Measurements from ENCODE around the gene N4BP2L2. TPM values are rescaled to one million over a fixed set of nuclear protein-coding genes. Genes with fewer than 3 reads are reported as not detected.

The N4BP2L2 gene
- total RNA-seq, 2 experiments from 2014 or later: 171 TPM

DNA sequence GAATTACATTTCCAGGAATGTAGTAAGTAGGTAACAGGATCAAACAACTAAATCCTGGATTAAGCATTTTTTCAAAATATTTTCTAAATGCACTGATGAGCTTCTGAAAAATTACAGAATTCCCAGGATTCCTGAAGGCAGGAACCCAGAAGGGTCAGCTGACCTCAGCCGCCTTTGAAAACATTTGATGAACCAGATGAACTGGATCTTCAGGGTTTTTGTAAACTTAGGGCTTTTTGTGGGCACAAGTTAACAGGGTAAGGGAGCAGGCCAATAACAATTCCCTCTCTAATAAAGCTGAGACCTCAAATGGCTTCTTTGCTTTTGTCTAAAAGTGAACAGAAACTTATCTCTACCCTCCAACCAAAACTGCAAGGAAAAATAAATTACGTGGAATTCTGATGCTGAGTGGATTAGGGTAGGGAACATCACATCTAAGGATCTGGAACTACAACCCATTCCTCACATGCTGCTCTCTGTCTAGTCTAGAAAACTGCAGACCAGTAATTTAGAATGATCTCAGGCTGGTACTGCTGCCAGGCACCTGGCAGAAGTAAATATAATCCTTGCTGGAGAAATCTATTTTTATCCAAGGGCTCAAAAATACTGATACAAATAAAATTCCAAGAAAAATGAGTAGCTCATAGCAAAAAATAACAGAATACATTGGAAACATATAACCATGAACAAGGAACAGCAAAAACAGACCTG lies 62.4 kb downstream of the N4BP2L2 start:
- Mint-ChIP-seq H3K4me3 (no peak overlapping the region), H3K36me3 (ENCODE audit: low read depth) (peaks cover 16% of the 10 kb centered on the region), H3K27ac (no peak overlapping the region), H3K4me1 (ENCODE audit: low read depth) (peaks cover 8% of the 10 kb centered on the region), H3K27me3 (no peaks in the 10 kb centered on the region), H3K9me3 (no peaks in the 10 kb centered on the region)
- intact Hi-C loops (cut with DNase I, micrococcal nuclease): no loop called here
- CTCF ChIA-PET: no interaction called here
- peaks cover 5% of the 10 kb centered on the region for H3K36me3 ChIP-seq (ENCODE audit: insufficient read depth, low read length)
- POLR2A ChIA-PET: no interaction called here
- no peaks in the 10 kb centered on the region for H3K9me3 ChIP-seq (ENCODE audit: control insufficient read depth in 1 of 2, insufficient read depth in 1 of 2, low read length in 2 of 2)
- H3K4me1 ChIP-seq (ENCODE audit: insufficient read depth, low read length): peaks cover 2% of the 10 kb centered on the region
- DNase-seq (no peak), ATAC-seq (ENCODE audit: poor library complexity) (no peak)
- no peak overlapping the region for H3K27ac ChIP-seq (ENCODE audit: low read depth in 1 of 2, low read length in 2 of 2)
- TF ChIP-seq, protein P1, sequence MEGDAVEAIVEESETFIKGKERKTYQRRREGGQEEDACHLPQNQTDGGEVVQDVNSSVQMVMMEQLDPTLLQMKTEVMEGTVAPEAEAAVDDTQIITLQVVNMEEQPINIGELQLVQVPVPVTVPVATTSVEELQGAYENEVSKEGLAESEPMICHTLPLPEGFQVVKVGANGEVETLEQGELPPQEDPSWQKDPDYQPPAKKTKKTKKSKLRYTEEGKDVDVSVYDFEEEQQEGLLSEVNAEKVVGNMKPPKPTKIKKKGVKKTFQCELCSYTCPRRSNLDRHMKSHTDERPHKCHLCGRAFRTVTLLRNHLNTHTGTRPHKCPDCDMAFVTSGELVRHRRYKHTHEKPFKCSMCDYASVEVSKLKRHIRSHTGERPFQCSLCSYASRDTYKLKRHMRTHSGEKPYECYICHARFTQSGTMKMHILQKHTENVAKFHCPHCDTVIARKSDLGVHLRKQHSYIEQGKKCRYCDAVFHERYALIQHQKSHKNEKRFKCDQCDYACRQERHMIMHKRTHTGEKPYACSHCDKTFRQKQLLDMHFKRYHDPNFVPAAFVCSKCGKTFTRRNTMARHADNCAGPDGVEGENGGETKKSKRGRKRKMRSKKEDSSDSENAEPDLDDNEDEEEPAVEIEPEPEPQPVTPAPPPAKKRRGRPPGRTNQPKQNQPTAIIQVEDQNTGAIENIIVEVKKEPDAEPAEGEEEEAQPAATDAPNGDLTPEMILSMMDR (IDR thresholded peaks at IDR 0.05): no peak
- no peak overlapping the region for H3K4me3 ChIP-seq (ENCODE audit: low read length)
- H3K27me3 ChIP-seq (ENCODE audit: control insufficient read depth in 1 of 2, insufficient read depth in 2 of 2, low read length in 2 of 2): no peaks in the 10 kb centered on the region

DNA sequence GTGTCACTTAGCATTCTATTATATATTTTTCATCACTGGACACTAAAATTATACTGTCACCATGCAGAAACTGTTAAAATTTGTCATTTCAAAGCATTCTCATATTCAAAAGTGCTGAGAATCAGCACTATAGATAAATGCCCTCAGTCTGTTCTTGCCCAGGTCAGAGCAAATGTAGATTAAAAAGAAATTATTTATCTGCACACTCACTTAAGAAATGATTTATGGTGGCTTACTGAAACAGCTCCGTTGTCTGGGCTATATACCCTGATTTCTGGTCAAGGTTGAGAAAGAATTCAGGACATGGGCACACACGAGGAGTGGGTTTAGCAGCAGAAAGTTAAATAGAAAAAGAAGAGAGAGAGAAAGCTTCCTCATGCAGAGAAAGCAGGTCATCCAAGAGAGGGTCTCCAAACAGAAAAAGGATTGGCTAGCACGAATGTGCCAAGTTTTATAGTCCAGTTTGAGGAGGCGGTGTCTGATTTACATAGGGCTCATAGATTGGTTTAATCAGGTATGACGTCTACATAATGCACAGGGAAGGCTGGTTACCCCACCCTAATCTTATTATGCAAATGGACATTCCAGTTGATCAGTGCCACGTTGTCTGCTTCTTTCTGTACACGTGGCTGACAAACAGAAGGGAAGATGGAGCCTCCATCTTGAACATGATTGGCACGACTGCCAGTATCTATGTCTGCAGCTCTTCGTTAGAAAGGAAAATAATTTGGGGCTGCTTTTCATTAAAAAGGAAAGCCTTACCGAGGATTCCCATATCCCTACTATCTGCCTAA lies 63.4 kb downstream of the N4BP2L2 start:
- no peaks in the 10 kb centered on the region for H3K9me3 ChIP-seq (ENCODE audit: control insufficient read depth in 1 of 2, insufficient read depth in 1 of 2, low read length in 2 of 2)

DNA sequence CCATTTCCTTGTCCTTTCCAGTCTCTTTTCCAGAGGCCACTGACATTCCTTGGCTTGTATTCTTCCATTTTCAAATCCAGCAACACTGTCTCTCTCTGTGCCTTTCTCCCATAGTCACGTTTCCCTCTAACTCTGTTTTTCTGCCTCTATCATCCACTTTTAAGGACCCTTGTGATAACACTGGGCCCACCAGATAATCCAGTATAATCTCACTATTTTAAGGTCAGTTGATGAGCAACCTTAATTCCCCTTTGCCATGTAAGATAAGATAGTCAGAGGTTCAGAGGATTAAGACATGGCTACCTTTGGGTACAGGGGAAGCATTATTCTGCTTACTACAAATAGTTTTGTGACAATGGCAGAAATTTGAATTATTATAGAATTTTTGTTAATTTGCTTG lies 64.9 kb downstream of the N4BP2L2 start:
- ChIA-PET CTCF (no interaction called here), POLR2A (no interaction called here)
- DNase-seq (no peak), ATAC-seq (ENCODE audit: poor library complexity) (no peak)
- TF ChIP-seq, protein P1 (IDR thresholded peaks at IDR 0.05): no peak
- H3K9me3 Mint-ChIP-seq: no peaks in the 10 kb centered on the region
- H3K4me1 Mint-ChIP-seq (ENCODE audit: low read depth): peaks cover 8% of the 10 kb centered on the region
- no peak overlapping the region for H3K27ac Mint-ChIP-seq
- Histone ChIP-seq H3K4me3 (ENCODE audit: low read length) (no peak overlapping the region), H3K36me3 (ENCODE audit: insufficient read depth, low read length) (peaks cover 13% of the 10 kb centered on the region), H3K4me1 (ENCODE audit: insufficient read depth, low read length) (peaks cover 2% of the 10 kb centered on the region), H3K27ac (ENCODE audit: low read depth in 1 of 2, low read length in 2 of 2) (no peak overlapping the region), H3K9me3 (ENCODE audit: control insufficient read depth in 1 of 2, insufficient read depth in 1 of 2, low read length in 2 of 2) (no peaks in the 10 kb centered on the region), H3K27me3 (ENCODE audit: control insufficient read depth in 1 of 2, insufficient read depth in 2 of 2, low read length in 2 of 2) (no peaks in the 10 kb centered on the region)
- no peaks in the 10 kb centered on the region for H3K27me3 Mint-ChIP-seq
- intact Hi-C loops (cut with DNase I, micrococcal nuclease): no loop called here
- no peak overlapping the region for H3K4me3 Mint-ChIP-seq
- peaks cover 23% of the 10 kb centered on the region for H3K36me3 Mint-ChIP-seq (ENCODE audit: low read depth)

More for the DNA sequence above, 63.4 kb downstream of the N4BP2L2 start:
- H3K4me3 ChIP-seq (ENCODE audit: low read length): no peak overlapping the region
- ChIA-PET POLR2A (no interaction called here), CTCF (no interaction called here)
- no peak overlapping the region for H3K27ac ChIP-seq (ENCODE audit: low read depth in 1 of 2, low read length in 2 of 2)
- Mint-ChIP-seq H3K27me3 (no peaks in the 10 kb centered on the region), H3K36me3 (ENCODE audit: low read depth) (peaks cover 16% of the 10 kb centered on the region), H3K4me1 (ENCODE audit: low read depth) (peaks cover 8% of the 10 kb centered on the region), H3K4me3 (no peak overlapping the region), H3K27ac (no peak overlapping the region), H3K9me3 (no peaks in the 10 kb centered on the region)
- intact Hi-C loops (cut with DNase I, micrococcal nuclease): no loop called here
- no peaks in the 10 kb centered on the region for H3K27me3 ChIP-seq (ENCODE audit: control insufficient read depth in 1 of 2, insufficient read depth in 2 of 2, low read length in 2 of 2)
- DNase-seq (no peak), ATAC-seq (ENCODE audit: poor library complexity) (no peak)
- peaks cover 9% of the 10 kb centered on the region for H3K36me3 ChIP-seq (ENCODE audit: insufficient read depth, low read length)
- H3K4me1 ChIP-seq (ENCODE audit: insufficient read depth, low read length): peaks cover 2% of the 10 kb centered on the region
- TF ChIP-seq, protein P1 (IDR thresholded peaks at IDR 0.05): no peak
